ENCODE results near the gene NMNAT1. TPM values are rescaled to one million over a fixed set of nuclear protein-coding genes. Genes with fewer than 3 reads are reported as not detected.

NMNAT1 gene
- total RNA-seq, 1 experiment from 2014 or later = 7.6 TPM

GRCh38 chr1:9912264-9912936 is 30.9 kb upstream of the NMNAT1 start:
- DNase-seq (ENCODE audit: low read depth, low spot score) (no peak), ATAC-seq (no peak)
- intact Hi-C loops (cut with micrococcal nuclease; ENCODE audit: unreplicated experiment) (no loop called here), in situ Hi-C loops (cut with HindIII; ENCODE audit: low pct_unique_long_range_greater_than_20kb, low sequenced_read_pairs) (no loop called here)
- POLR2A ChIA-PET = interaction anchor here (1.0 kb wide), 1 partner anchor 41 kb away, joined by 4 read pairs; no protein-coding TSS in a partner anchor
- Histone ChIP-seq H3K36me3 (ENCODE audit: control insufficient read depth, insufficient read depth, low read length) (no peaks in the 10 kb centered on the region; the same call in 1 of the 2 replicates), H3K4me3 (ENCODE audit: low read depth in 2 of 2, low read length in 2 of 2) (no peak overlapping the region), H3K9me3 (ENCODE audit: control insufficient read depth, insufficient read depth, low read depth, low read length) (no peaks in the 10 kb centered on the region), H3K27ac (ENCODE audit: low read length) (no peak overlapping the region), H3K4me1 (ENCODE audit: control insufficient read depth, insufficient read depth, low read length) (peaks cover 8% of the 10 kb centered on the region), H3K27me3 (ENCODE audit: control insufficient read depth, insufficient read depth, low read length) (no peaks in the 10 kb centered on the region)
- BruUV-seq (replicated peaks) = no TSS peak
- CTCF ChIA-PET = no interaction called here
- TF ChIP-seq REST (IDR thresholded peaks at IDR 0.05; ENCODE audit: insufficient read depth in 1 of 2, low read depth in 2 of 2, low read length in 1 of 2) (no peak), POLR2AphosphoS5 (IDR thresholded peaks at IDR 0.05; ENCODE audit: low read depth, low read length) (no peak), TCF7L2 (IDR thresholded peaks at IDR 0.05; ENCODE audit: low read depth, low read length) (no peak)
- TF ChIP-seq, protein P1, sequence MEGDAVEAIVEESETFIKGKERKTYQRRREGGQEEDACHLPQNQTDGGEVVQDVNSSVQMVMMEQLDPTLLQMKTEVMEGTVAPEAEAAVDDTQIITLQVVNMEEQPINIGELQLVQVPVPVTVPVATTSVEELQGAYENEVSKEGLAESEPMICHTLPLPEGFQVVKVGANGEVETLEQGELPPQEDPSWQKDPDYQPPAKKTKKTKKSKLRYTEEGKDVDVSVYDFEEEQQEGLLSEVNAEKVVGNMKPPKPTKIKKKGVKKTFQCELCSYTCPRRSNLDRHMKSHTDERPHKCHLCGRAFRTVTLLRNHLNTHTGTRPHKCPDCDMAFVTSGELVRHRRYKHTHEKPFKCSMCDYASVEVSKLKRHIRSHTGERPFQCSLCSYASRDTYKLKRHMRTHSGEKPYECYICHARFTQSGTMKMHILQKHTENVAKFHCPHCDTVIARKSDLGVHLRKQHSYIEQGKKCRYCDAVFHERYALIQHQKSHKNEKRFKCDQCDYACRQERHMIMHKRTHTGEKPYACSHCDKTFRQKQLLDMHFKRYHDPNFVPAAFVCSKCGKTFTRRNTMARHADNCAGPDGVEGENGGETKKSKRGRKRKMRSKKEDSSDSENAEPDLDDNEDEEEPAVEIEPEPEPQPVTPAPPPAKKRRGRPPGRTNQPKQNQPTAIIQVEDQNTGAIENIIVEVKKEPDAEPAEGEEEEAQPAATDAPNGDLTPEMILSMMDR (IDR thresholded peaks at IDR 0.05) = no peak

DNA sequence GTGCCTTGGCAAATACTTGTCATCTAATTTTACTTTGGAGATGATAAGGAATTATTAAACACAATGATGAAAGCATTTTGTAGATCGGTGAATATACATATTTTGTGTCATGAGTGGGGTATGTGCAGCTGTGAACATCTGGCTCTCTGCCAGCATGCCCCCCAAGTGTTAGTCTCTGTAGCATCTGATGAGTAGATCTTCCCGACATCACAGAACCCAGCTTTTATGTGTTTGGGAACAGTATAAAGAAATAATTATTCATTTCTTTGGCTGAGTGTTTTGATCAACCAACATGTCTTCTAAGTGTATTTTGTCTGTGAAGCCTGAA is 28.7 kb upstream of the NMNAT1 start:
- no peak overlapping the region for H3K27ac ChIP-seq (ENCODE audit: low read length)
- H3K36me3 ChIP-seq (ENCODE audit: control insufficient read depth, insufficient read depth, low read length) = no peaks in the 10 kb centered on the region; the same call in 1 of the 2 replicates
- CTCF ChIA-PET = interaction anchor here (0.6 to 1.5 kb wide), 3 partner anchors 37 to 100 kb away, joined by 4 to 14 read pairs (median 9); no protein-coding TSS in a partner anchor
- intact Hi-C loops (cut with micrococcal nuclease; ENCODE audit: unreplicated experiment) = no loop called here
- in situ Hi-C loops (cut with HindIII; ENCODE audit: low pct_unique_long_range_greater_than_20kb, low sequenced_read_pairs) = no loop called here
- H3K27me3 ChIP-seq (ENCODE audit: control insufficient read depth, insufficient read depth, low read length) = no peaks in the 10 kb centered on the region
- no peak overlapping the region for H3K4me3 ChIP-seq (ENCODE audit: low read depth in 2 of 2, low read length in 2 of 2)
- no peaks in the 10 kb centered on the region for H3K9me3 ChIP-seq (ENCODE audit: control insufficient read depth, insufficient read depth, low read depth, low read length)
- POLR2A ChIA-PET = no interaction called here
- BruUV-seq (replicated peaks) = no TSS peak
- ATAC-seq = no peak
- H3K4me1 ChIP-seq (ENCODE audit: control insufficient read depth, insufficient read depth, low read length) = no peaks in the 10 kb centered on the region
- TF ChIP-seq, protein P1 (IDR thresholded peaks at IDR 0.05) = no peak
- no peak for TF ChIP-seq TCF7L2 (IDR thresholded peaks at IDR 0.05; ENCODE audit: low read depth, low read length)
- no peak for TF ChIP-seq SIN3A (IDR thresholded peaks at IDR 0.05; ENCODE audit: borderline replicate concordance, insufficient read depth, low read depth, low read length)
- TF ChIP-seq POLR2AphosphoS5 (IDR thresholded peaks at IDR 0.05; ENCODE audit: low read depth, low read length) = no peak
- no peak for TF ChIP-seq REST (IDR thresholded peaks at IDR 0.05; ENCODE audit: insufficient read depth in 1 of 2, low read depth in 2 of 2, low read length in 1 of 2)
- DNase-seq (ENCODE audit: low read depth, low spot score) = no peak
